ENCODE results near the gene KRTAP1-5.
"Not testable (repeated sequence)": the region's sequence is repeated elsewhere in the genome, so short reads cannot be mapped to it uniquely, and the experiment has no call there.

The KRTAP1-5 gene

DNA sequence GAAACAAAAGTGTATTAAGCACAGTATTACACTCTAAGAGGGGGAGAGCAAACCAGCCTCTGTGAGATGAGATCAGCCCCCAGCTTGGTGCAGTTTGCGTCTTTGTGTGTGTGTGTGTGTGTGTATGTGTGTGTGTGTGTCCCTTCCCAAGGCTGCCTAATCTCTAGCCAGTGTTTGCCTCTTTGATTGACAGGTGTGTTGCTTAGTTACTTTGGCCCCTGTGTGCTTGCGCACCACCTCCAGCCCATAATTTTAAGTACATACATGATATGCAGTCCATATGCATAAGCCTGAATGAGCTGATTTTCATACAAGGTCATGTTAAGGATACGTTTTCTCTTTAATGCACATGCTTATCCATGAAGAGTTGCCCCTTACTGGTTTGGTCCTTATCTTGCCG lies 25.2 kb downstream of the KRTAP1-5 start:
- DNase-seq (ENCODE audit: low read depth), result no peak
- TF ChIP-seq, protein P1, sequence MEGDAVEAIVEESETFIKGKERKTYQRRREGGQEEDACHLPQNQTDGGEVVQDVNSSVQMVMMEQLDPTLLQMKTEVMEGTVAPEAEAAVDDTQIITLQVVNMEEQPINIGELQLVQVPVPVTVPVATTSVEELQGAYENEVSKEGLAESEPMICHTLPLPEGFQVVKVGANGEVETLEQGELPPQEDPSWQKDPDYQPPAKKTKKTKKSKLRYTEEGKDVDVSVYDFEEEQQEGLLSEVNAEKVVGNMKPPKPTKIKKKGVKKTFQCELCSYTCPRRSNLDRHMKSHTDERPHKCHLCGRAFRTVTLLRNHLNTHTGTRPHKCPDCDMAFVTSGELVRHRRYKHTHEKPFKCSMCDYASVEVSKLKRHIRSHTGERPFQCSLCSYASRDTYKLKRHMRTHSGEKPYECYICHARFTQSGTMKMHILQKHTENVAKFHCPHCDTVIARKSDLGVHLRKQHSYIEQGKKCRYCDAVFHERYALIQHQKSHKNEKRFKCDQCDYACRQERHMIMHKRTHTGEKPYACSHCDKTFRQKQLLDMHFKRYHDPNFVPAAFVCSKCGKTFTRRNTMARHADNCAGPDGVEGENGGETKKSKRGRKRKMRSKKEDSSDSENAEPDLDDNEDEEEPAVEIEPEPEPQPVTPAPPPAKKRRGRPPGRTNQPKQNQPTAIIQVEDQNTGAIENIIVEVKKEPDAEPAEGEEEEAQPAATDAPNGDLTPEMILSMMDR (conservative IDR thresholded peaks at IDR 0.05; ENCODE audit: low read length), result no peak
- H3K4me3 ChIP-seq (ENCODE audit: low read length), result no peak overlapping the region

DNA sequence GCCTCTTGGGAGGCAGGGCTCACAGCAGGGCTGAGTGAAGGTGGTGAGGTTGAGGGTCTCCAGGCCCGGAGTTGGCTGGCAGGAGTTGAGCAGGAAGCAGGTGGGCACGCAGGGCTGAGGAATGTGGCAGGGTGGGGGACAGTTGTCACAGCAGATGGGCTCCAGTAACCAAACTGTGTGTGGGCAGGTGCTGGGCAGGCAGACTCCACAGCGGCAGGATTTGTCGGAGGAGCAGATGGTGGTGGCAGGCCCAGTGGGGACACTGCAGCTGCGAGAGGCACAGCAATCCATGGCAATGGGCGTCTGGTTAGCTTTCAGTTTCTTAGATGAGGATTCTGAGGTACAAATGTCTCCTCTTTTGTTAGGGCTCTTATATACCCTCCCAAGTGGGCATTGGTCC lies 27.4 kb downstream of the KRTAP1-5 start, which contains the start of gene KRTAP3-2:
TSS of gene KRTAP3-2 (minus strand) at position 344 of the 400 bp plus-strand sequence. CDS start at position 291, 53 bp downstream.
- not testable (repeated sequence) for DNase-seq (ENCODE audit: low read depth); H3K4me3 ChIP-seq (ENCODE audit: low read length)

DNA sequence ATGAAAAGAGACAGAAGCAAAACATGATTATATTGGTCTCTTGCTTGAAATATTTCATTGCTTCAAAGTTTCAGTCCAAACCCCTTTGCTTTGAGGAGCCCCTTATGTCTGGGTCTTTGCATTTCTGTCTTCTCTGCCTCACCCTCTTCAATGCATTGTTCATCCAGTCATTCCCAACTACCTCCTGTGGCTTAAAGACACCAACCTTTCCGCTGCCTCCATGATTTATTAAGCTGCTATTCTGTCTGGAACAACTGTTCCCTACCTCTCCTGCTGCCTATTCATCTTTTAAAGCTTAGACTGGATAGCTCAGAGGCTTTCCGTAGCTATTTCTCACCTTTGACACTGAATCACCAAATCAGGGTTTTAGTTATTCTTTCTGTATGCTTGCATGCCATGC lies 29.6 kb downstream of the KRTAP1-5 start:
- TF ChIP-seq, protein P1 (conservative IDR thresholded peaks at IDR 0.05; ENCODE audit: low read length), result no peak
- DNase-seq (ENCODE audit: low read depth), result no peak
- H3K4me3 ChIP-seq (ENCODE audit: low read length), result no peak overlapping the region

DNA sequence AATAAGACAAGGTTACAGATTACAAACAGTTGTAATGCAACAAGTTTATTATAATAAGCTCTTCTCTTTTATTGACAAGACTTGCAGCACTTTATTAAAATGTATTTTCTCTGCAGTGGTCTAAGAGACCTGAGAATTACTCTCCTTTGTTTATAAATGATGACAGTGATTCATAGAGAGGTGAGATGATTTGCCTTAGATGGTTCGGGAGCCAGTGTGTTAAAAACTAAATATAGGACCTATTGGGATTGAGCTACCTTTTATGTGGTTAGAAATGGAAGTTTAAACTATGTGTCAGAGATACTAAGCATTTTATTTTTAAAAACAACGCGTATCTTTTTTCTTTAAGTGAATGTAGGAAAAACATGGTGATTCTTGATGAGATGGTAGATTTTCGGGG lies 30.2 kb downstream of the KRTAP1-5 start:
- no peak for DNase-seq (ENCODE audit: low read depth)
- TF ChIP-seq, protein P1 (conservative IDR thresholded peaks at IDR 0.05; ENCODE audit: low read length), result no peak
- H3K4me3 ChIP-seq (ENCODE audit: low read length), result no peak overlapping the region

DNA sequence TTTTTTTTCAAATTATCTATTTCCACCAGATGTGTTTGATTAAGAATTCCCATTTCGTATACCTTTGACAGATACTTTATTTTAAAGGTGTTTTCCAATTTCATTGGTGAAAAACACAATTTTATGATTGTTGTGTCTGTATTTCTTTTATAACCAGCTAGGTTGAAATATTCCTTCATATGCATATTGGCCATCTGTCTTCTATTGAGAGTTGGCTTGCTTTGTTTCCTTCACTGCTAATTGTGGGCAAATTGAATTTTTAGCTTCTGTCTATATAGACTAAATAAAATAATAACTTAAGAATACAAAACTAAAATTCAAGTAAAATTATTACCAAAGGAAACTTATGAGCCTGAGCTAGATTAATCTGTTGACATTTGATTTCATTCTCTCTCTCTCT lies 31.9 kb downstream of the KRTAP1-5 start:
- TF ChIP-seq, protein P1 (conservative IDR thresholded peaks at IDR 0.05; ENCODE audit: low read length), result no peak
- no peak overlapping the region for H3K4me3 ChIP-seq (ENCODE audit: low read length)
- no peak for DNase-seq (ENCODE audit: low read depth)

DNA sequence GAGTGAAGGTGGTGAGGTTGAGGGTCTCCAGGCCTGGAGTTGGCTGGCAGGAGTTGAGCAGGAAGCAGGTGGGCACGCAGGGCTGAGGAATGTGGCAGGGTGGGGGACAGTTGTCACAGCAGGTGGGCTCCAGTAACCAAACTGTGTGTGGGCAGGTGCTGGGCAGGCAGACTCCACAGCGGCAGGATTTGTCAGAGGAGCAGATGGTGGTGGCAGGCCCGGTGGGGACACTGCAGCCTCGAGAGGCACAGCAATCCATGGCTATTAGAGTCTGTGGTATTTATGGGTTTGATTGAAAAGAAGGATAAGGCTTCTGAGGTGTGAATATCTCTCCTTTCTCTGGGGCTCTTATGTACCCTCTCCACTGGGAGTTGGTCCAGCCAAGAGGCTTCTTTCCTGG lies 33.2 kb downstream of the KRTAP1-5 start, which contains the start of gene KRTAP3-3:
TSS of gene KRTAP3-3 (minus strand) at position 326 of the 400 bp plus-strand sequence. CDS start at position 259, 67 bp downstream.
- no peak within 1 kb of the TSS for H3K4me3 ChIP-seq (ENCODE audit: low read length)
- TF ChIP-seq, protein P1 (conservative IDR thresholded peaks at IDR 0.05; ENCODE audit: low read length), result no peak

DNA sequence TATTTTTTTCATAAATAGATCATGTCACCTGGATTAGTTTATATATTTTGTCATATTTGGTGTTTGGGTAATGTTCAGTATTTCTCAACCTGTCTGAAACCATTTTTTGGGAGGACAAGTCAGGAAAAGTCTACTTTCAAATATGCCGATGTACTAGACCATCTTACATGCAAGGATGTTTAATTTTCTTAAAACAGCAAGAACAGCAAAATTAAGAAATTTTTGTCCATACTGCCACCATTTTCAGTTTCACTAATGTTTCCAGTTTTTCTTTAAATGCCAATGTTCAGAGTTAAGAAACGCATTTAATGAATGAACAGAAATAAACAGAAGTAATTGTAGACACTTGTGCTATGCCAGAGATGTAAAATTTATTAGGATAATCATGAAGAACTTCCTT lies 33.9 kb downstream of the KRTAP1-5 start:
- no peak for DNase-seq (ENCODE audit: low read depth)
- TF ChIP-seq, protein P1 (conservative IDR thresholded peaks at IDR 0.05; ENCODE audit: low read length), result no peak
- no peak overlapping the region for H3K4me3 ChIP-seq (ENCODE audit: low read length)

More for the DNA sequence above, 33.2 kb downstream of the KRTAP1-5 start, which contains the start of gene KRTAP3-3:
- no peak for DNase-seq (ENCODE audit: low read depth)

DNA sequence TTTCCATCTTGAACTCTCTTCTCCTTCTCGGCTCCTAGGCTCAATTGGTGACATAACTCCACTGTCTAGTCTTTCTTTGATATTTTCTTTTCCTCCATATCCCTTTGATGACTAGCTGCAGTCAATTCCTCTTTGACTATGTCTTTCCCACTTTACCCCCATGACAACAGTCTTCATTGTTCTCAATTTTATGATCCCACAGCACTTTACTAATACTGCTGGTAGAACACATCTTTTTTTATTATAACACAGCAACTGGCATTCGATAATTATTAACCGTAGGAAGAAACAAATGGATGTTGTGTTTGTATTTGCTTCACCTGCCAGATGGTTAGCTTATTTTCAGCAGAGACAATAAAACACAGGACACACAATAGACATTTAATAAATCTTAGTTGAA lies 34.3 kb downstream of the KRTAP1-5 start:
- TF ChIP-seq, protein P1 (conservative IDR thresholded peaks at IDR 0.05; ENCODE audit: low read length), result no peak
- DNase-seq (ENCODE audit: low read depth), result no peak
- no peak overlapping the region for H3K4me3 ChIP-seq (ENCODE audit: low read length)

Measured in AG10803 (cell line).